Activated T-cell treated with anti-CD3 and anti-CD28 coated beads, Interleukin-2, amount 50 U/mL, for 24 hours (primary cell): ENCODE measurements around the gene NENF.
A peak's percentile ranks its signal among the peaks of the same experiment; 100 is the strongest.

Experiments used
- DNase-seq: peaks from one replicate; pipeline ENCODE4 v3.0.0-alpha.2; 2020
- H3K27ac Mint-ChIP-seq: 2 replicates; pipeline ENCODE4 v1.8.0; 2020; ENCODE audit warnings: mild to moderate bottlenecking, mixed read lengths
- H3K27me3 Mint-ChIP-seq: 2 replicates; pipeline ENCODE4 v1.8.0; 2020; ENCODE audit warnings: mixed read lengths
- H3K36me3 Mint-ChIP-seq: 2 replicates; pipeline ENCODE4 v1.8.0; 2020; ENCODE audit warnings: low read depth, mixed read lengths
- H3K4me1 Mint-ChIP-seq: 2 replicates; pipeline ENCODE4 v1.8.0; 2020; ENCODE audit warnings: low read depth, mixed read lengths
- H3K4me3 Mint-ChIP-seq: 2 replicates; pipeline ENCODE4 v1.8.0; 2020; ENCODE audit warnings: mild to moderate bottlenecking, moderate library complexity, mixed read lengths
- H3K9me3 Mint-ChIP-seq: 2 replicates; pipeline ENCODE4 v1.8.0; 2020; ENCODE audit warnings: mixed read lengths

NENF gene

GRCh38 chr1:212414328-212415106 lies 18.2 kb upstream of the NENF start, which contains the start of gene PACC1:
TSS of gene PACC1 (minus strand) at chr1:212414886. CDS start at chr1:212414757, 129 bp downstream.
- Mint-ChIP-seq H3K36me3 (peaks cover 41% of the 10 kb centered on the region), H3K4me3 (peak within 1 kb of the TSS; percentile 99), H3K4me1 (peaks cover 29% of the 10 kb centered on the region), H3K27me3 (no peaks in the 10 kb centered on the region), H3K27ac (peak within 1 kb of the TSS; percentile 97), H3K9me3 (no peaks in the 10 kb centered on the region)
- peak; percentile 91 for DNase-seq

GRCh38 chr1:212415107-212415841 lies 17.4 kb upstream of the NENF start:
- Mint-ChIP-seq H3K27me3 (no peaks in the 10 kb centered on the region), H3K36me3 (peaks cover 33% of the 10 kb centered on the region), H3K4me3 (peak overlapping the region; percentile 99), H3K27ac (peak overlapping the region; percentile 97), H3K9me3 (no peaks in the 10 kb centered on the region), H3K4me1 (peaks cover 29% of the 10 kb centered on the region)
- peak; percentile 37 for DNase-seq

GRCh38 chr1:212421165-212421564 lies 11.6 kb upstream of the NENF start:
- peaks cover 5% of the 10 kb centered on the region for H3K27me3 Mint-ChIP-seq
- H3K4me3 Mint-ChIP-seq: no peak overlapping the region
- H3K36me3 Mint-ChIP-seq: no peaks in the 10 kb centered on the region
- DNase-seq: no peak
- H3K4me1 Mint-ChIP-seq: no peaks in the 10 kb centered on the region
- H3K27ac Mint-ChIP-seq: no peak overlapping the region
- H3K9me3 Mint-ChIP-seq: no peaks in the 10 kb centered on the region

- H3K4me1 Mint-ChIP-seq: no peaks in the 10 kb centered on the region
- H3K27ac Mint-ChIP-seq: no peak overlapping the region
- H3K4me3 Mint-ChIP-seq: no peak overlapping the region
- H3K27me3 Mint-ChIP-seq: peaks cover 5% of the 10 kb centered on the region
- no peak for DNase-seq
- no peaks in the 10 kb centered on the region for H3K36me3 Mint-ChIP-seq
- H3K9me3 Mint-ChIP-seq: no peaks in the 10 kb centered on the region
Measured at GRCh38 chr1:212423879-212424278, 8.8 kb upstream of the NENF start.

- no peak for DNase-seq
- no peak overlapping the region for H3K27ac Mint-ChIP-seq
- no peaks in the 10 kb centered on the region for H3K36me3 Mint-ChIP-seq
- H3K27me3 Mint-ChIP-seq: peaks cover 5% of the 10 kb centered on the region
- no peaks in the 10 kb centered on the region for H3K9me3 Mint-ChIP-seq
- peaks cover 16% of the 10 kb centered on the region for H3K4me1 Mint-ChIP-seq
- H3K4me3 Mint-ChIP-seq: no peak overlapping the region
Measured at GRCh38 chr1:212428496-212428895, 4.2 kb upstream of the NENF start.

- no peak overlapping the region for H3K4me3 Mint-ChIP-seq
- H3K27ac Mint-ChIP-seq: no peak overlapping the region
- no peaks in the 10 kb centered on the region for H3K9me3 Mint-ChIP-seq
- H3K36me3 Mint-ChIP-seq: peaks cover 3% of the 10 kb centered on the region
- DNase-seq: no peak
- peaks cover 24% of the 10 kb centered on the region for H3K4me1 Mint-ChIP-seq
- no peaks in the 10 kb centered on the region for H3K27me3 Mint-ChIP-seq
Measured at GRCh38 chr1:212430416-212430815, 2.3 kb upstream of the NENF start.

GRCh38 chr1:212430955-212431394 lies 1.7 kb upstream of the NENF start:
- no peak for DNase-seq
- no peak overlapping the region for H3K27ac Mint-ChIP-seq
- no peaks in the 10 kb centered on the region for H3K27me3 Mint-ChIP-seq
- peaks cover 3% of the 10 kb centered on the region for H3K36me3 Mint-ChIP-seq
- no peaks in the 10 kb centered on the region for H3K9me3 Mint-ChIP-seq
- H3K4me1 Mint-ChIP-seq: peaks cover 24% of the 10 kb centered on the region
- no peak overlapping the region for H3K4me3 Mint-ChIP-seq

GRCh38 chr1:212431644-212432043 lies 1.1 kb upstream of the NENF start:
- peaks cover 3% of the 10 kb centered on the region for H3K36me3 Mint-ChIP-seq
- DNase-seq: no peak
- no peak overlapping the region for H3K27ac Mint-ChIP-seq
- no peaks in the 10 kb centered on the region for H3K27me3 Mint-ChIP-seq
- H3K4me3 Mint-ChIP-seq: peak overlapping the region; percentile 28
- H3K4me1 Mint-ChIP-seq: peaks cover 24% of the 10 kb centered on the region
- H3K9me3 Mint-ChIP-seq: no peaks in the 10 kb centered on the region

- Mint-ChIP-seq H3K27me3 (no peaks in the 10 kb centered on the region), H3K9me3 (no peaks in the 10 kb centered on the region), H3K4me1 (peaks cover 28% of the 10 kb centered on the region), H3K27ac (peak overlapping the region; percentile 79), H3K4me3 (peak overlapping the region; percentile 75), H3K36me3 (peaks cover 3% of the 10 kb centered on the region)
- DNase-seq: no peak
Measured at GRCh38 chr1:212432272-212432660, 454 bp upstream of the NENF start.

- no peak for DNase-seq
- Mint-ChIP-seq H3K4me1 (peaks cover 33% of the 10 kb centered on the region), H3K4me3 (peak overlapping the region; percentile 80), H3K36me3 (peaks cover 3% of the 10 kb centered on the region), H3K27ac (peak overlapping the region; percentile 72), H3K27me3 (no peaks in the 10 kb centered on the region), H3K9me3 (no peaks in the 10 kb centered on the region)
Measured at GRCh38 chr1:212433577-212434462, 1.1 kb downstream of the NENF start.

- peaks cover 33% of the 10 kb centered on the region for H3K4me1 Mint-ChIP-seq
- peaks cover 3% of the 10 kb centered on the region for H3K36me3 Mint-ChIP-seq
- no peaks in the 10 kb centered on the region for H3K9me3 Mint-ChIP-seq
- no peak overlapping the region for H3K27ac Mint-ChIP-seq
- DNase-seq: no peak
- no peaks in the 10 kb centered on the region for H3K27me3 Mint-ChIP-seq
- no peak overlapping the region for H3K4me3 Mint-ChIP-seq
Measured at GRCh38 chr1:212434992-212435391, 2.3 kb downstream of the NENF start.

- Mint-ChIP-seq H3K36me3 (peaks cover 5% of the 10 kb centered on the region), H3K4me3 (no peak overlapping the region), H3K4me1 (peaks cover 20% of the 10 kb centered on the region), H3K9me3 (no peaks in the 10 kb centered on the region), H3K27me3 (no peaks in the 10 kb centered on the region), H3K27ac (peak overlapping the region; percentile 22)
- DNase-seq: no peak
Measured at GRCh38 chr1:212437179-212437798, 4.6 kb downstream of the NENF start.

GRCh38 chr1:212438831-212439237 lies 6.1 kb downstream of the NENF start:
- Mint-ChIP-seq H3K9me3 (no peaks in the 10 kb centered on the region), H3K36me3 (peaks cover 11% of the 10 kb centered on the region), H3K4me1 (peaks cover 14% of the 10 kb centered on the region), H3K27ac (no peak overlapping the region), H3K4me3 (no peak overlapping the region), H3K27me3 (no peaks in the 10 kb centered on the region)
- no peak for DNase-seq

- Mint-ChIP-seq H3K27me3 (no peaks in the 10 kb centered on the region), H3K36me3 (peaks cover 20% of the 10 kb centered on the region), H3K4me3 (no peak overlapping the region), H3K9me3 (no peaks in the 10 kb centered on the region), H3K4me1 (peaks cover 9% of the 10 kb centered on the region), H3K27ac (no peak overlapping the region)
- DNase-seq: no peak
Measured at GRCh38 chr1:212440419-212440818, 7.7 kb downstream of the NENF start.
